GM18505 (cell line): ENCODE data around the gene PRCP.

Experiments used
- ATAC-seq: cut with Tn5 transposase; IDR thresholded peaks from one replicate; pipeline ENCODE4 v1.9.1; 2021; ENCODE audit not compliant: unreplicated experiment
- POLR2A ChIP-seq: IDR thresholded peaks from 4 replicates; pipeline ENCODE4 v1.6.1; 2011; ENCODE audit warnings: borderline replicate concordance; ENCODE audit not compliant: insufficient read depth, insufficient read length; ENCODE audit errors: extremely low read depth

The PRCP gene

DNA sequence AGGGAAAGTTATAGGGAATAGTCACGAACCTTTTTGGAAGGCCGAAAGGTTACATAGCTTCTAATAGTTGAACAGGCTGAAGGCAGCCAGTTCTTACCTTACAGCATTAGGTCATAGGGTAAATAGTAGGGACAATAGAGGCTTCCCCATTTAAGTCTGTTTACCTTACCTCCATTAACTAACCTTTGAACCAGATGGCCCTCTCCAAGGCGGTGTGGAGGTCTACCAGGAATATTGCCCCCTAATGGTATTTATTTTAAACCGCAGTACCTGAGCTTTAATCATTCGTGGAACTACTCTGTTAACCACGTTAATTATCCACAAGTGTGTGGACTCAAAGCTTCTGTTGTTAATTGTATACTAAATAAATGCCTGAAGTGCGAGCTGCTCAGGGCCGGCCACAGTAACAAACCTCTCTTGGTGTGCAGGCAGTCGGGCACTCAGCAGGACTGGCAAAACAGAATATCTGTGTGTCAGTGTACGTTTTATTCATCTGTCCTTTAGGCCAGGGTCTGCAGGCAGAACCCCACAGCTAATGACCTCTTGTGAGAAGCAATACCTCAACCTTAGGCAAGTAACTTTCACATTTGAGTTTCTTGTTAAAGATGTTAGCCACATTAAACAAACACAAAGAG lies 81.7 kb downstream of the PRCP start:
- no peak for ATAC-seq
- no peak for TF ChIP-seq POLR2A

DNA sequence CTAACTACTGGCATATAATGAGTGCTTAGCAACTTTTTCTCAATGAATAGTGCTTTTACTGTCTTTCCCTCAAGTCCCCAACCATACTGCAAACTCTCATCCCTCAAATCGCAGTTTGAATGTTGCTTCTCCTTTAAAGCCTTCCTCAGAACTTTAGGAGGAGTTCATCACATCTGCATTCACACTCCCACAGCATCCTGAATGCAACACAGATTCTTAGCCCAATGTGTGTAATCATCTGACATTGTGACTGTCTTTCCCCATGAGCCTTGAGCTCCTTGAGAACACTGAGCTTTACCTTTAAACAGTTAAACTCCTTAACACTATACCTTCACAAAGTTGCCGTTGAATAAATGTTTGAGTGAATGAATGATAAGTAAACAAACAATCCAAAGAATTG lies 84.8 kb downstream of the PRCP start:
- TF ChIP-seq POLR2A, result no peak
- no peak for ATAC-seq

DNA sequence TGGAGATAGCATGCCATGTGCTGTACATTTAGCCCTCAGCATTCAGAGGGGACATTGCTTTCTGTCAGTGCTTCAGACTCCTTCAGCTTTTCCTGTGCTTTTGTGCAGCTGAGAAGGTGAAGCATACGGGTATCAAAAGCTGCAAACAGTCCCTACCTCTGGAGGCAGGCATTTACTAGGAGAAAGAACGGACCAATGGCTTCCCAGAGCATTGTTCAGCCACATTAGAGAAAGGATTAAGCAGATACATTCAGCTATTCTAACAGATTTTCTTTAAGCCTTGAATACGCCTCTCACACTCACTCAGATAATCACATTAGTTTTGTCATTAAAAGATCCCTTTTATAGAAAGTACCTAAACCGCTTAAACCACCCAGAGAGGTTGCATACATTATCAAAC lies 85.9 kb downstream of the PRCP start:
- no peak for TF ChIP-seq POLR2A
- ATAC-seq, result no peak

DNA sequence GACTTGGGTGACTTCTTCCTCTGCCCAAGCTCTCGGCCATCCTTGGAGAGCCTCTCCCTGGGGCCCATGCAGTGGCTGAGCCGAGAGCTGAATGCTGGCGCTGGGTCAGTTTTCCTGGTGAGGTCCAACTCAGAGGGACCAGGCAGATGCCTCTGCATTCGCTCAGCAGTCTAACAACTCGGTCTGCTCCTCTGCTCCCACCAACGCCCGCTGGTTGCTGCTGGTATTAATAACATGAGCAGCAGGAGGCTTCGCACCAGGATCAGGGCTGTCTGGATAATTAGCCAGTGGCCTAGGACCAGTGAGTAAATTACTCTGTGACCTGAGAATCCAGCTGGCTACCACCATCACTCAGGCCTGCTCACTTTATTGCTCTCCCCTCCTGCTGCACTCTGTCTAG lies 88.9 kb downstream of the PRCP start:
- no peak for ATAC-seq
- TF ChIP-seq POLR2A, result no peak

- no peak for ATAC-seq
- TF ChIP-seq POLR2A, result no peak
Observed at GRCh38 chr11:82810738-82811137, 89.5 kb downstream of the PRCP start.

DNA sequence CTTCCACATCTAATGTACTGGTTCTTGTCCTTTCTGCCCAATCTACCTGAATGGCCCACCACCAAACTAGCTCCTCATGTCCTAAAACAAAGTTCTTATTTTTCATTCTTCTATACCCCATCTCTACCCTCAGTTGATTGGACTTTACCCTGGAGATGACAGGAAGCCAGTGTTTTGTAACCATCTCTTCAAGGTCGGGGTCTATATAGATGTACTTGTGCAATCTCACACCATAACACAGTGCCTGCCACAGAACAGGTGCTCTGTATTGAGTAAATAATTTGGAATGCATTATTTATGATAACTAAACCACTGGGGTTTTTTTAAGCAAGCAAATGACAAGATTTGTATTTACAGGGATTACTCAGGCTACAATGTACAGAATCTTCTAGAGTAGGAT lies 89.9 kb downstream of the PRCP start:
- no peak for ATAC-seq
- no peak for TF ChIP-seq POLR2A

GRCh38 chr11:82807646-82808045 lies 92.6 kb downstream of the PRCP start:
- no peak for TF ChIP-seq POLR2A
- ATAC-seq, result no peak

DNA sequence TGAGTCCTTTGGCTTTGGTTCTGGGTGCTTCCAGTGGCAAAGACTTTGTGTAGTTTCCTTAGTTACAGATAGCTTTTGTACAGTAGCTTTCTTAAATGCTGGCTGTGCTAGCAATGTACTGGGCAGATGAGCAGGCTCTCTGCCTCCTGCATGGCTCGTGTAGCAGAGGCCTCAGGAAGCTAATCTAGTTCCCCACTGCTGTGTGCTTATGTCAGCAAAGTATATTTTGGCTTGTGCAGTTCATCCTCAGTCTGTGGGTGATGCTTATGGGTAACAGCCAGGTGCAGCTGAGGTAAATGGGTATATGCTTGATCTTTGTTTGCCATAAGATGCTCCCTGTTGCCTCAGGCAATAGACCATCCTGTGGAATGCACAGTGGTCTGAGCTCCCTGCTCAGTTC lies 97.5 kb downstream of the PRCP start:
- no peak for ATAC-seq
- no peak for TF ChIP-seq POLR2A

DNA sequence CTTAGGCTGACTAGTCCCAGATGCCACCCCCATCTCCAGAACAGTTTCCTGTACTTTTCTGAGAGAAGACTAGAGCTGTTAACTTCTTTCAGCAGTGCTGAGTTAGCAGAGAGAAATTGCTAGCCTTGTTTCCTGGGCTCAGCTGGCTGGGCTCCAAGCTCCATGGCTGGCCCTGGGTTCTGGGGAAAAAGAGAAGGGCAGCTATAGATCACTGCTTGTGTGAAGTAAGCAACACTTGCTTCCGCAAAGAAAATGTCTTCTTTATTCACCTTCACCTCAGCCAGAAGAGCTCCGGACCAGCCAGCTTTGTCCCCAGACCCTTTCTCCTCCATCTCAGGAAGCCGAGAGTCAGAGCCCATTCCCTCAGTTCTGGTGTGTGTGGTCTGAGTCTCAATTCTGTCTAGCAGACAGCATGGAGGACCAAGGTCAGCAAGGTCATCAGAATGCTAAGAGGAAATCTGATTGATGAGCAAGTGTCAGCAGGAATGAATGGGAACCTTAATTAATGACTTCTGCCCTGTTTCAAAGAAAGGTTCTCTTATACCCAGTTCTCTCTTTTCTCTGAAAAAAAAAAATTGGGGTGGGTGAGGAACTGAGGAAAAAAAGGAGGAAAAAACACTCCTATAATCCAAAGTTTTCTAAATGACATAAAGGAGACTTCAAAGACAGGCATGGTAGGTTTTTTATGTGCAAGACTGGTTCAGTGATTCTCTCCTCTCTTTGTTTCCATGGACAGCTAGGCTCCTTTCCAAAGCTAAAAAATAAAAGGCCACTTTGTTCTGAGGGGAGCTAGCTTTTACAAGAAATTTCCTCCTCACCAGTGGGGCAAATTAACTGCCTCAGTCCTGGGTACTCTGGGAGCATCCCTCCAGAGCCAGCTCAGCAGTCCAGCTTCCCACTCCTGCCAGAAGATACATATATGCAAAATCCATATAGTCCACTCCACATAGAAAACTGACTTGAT lies 103.0 kb downstream of the PRCP start:
- no peak for TF ChIP-seq POLR2A
- ATAC-seq, result no peak

DNA sequence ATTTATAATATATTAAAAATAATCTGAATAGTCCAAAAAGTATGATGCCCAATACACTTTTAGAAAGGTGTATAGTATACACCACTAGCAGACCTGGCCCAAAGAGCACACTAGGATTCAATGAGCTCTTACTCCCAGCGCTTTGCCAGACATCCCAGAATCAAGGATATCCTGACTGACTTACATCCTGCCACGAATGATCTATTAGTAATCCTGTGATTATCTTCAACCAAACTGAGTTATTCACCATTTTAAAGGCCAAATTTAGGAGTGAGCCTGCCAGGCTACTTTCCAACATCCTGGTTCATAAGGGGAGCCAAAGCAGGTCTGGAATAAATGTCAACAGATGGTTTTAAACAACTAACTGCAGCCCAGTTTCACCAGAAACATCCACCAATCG lies 105.7 kb downstream of the PRCP start:
- no peak for ATAC-seq
- no peak for TF ChIP-seq POLR2A

DNA sequence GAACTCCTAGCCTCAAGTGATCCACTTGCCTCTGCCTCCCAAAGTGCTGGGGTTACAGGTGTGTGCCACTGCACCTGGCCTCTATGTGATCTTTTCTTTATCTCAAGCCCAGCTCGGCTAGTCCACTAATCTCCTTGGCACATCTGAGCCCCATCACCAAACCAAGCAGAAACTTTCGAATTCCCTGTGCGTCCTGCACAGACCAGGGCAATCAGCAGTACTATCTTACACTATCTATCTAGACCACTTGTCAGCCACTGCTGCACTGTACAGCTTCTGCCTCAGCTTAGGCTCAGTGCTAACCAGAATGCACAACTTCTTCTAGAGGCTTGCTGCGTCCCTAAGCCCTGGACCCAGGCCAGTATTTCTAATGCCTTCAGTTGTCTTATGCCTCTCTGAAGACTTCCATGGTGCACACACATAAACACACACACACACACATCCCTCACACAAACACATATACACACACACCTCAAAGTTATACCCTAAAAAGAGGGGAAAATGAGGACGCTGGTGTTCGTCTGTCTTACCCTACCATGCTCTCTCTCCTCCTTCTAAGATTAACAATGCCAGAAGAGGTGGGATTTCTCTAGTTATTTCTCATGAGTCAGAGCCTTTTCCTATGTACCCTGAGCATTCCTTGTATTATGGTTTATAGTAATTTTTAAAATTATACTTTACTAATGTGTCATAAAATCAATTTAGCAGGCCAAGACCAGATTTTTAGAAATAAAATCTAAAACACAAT lies 107.2 kb downstream of the PRCP start:
- no peak for ATAC-seq
- no peak for TF ChIP-seq POLR2A

DNA sequence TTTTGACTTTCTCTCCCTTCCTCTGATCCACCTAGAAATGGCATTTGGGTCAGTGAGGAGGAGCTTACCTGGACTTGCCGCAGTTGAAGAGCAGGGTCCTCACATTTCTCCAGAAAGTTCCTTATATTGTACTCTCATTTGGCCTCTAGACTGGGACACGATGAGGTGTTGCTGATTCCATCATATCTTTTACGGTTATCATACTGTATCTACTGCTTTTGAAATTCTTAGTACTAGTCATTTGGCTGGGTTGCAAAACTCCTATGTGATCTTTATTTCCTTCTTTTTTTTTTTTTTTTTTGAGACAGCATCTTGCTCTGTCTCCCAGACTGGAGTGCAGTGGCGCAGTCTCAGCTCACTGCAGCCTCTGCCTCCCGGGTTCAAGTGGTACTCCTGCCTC lies 107.9 kb downstream of the PRCP start:
- no peak for ATAC-seq

DNA sequence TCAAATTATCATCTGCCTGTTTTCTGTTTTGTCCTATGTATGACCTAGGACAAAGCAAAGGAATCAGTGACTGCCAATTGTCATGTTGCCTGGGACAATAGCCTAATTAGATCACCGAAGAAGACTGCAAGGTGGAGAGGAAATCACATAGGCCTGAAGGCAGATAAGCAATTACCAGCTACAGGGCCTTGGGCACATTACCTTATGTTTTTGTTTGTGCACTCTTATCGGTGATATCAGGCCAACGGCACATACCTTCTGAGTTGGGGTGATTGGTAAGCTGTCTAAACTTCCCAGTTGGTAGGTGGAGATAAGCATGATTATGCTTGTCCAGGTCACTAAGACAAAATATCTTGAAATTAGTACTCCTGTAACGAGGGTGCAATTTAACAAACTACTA lies 108.5 kb downstream of the PRCP start:
- TF ChIP-seq POLR2A, result no peak
- no peak for ATAC-seq

More for the DNA sequence above, 107.9 kb downstream of the PRCP start:
- TF ChIP-seq POLR2A, result no peak

DNA sequence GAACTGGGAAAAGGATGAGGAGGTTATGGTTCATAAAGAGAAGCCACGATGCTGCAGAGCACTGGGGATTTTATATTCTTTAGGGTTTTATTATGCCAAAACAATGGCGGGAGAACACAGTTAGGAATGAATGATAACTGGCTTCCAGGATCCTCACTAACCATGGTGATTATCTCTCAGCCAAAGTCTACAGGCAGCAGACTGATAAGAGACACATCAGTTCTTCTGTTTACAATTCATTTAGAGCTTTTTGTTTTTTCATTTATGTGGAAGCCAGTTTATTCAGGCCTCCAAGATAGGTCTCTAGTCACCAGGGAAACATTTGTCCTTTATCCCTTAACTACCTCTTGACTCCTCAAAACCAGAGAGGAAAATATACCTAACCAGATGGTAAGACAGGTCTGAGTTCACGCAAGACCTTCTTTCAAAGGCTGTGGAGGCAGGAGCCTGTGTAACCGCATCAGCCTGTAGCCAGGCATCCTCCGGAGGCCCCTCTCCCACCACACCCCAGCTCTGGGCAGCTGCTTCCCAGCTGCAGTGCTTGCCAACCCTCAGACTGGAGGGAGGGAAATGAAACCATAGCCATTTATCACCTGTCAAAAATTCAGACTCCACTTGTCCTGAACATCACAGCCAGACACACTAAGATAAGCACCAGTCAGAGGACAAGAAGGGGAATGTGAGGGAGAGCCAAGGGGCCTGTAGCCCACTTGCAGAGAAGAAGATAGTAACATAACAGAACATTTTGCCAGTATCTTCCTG lies 109.3 kb downstream of the PRCP start:
- no peak for ATAC-seq
- no peak for TF ChIP-seq POLR2A

GRCh38 chr11:82787981-82788380 lies 112.2 kb downstream of the PRCP start:
- TF ChIP-seq POLR2A, result no peak
- ATAC-seq, result no peak
